ENCODE measurements around the gene AKTIP. TPM values are rescaled to one million over a fixed set of nuclear protein-coding genes. Genes with fewer than 3 reads are reported as not detected.

The AKTIP gene
- total RNA-seq, 1 experiment from 2014 or later: 23.5 TPM

GRCh38 chr16:53465606-53466280 is 37.3 kb downstream of the AKTIP start:
- Histone ChIP-seq H3K27ac (ENCODE audit: low read depth, low read length) (no peak overlapping the region), H3K9ac (ENCODE audit: low read length) (no peak overlapping the region), H2AFZ (ENCODE audit: low read depth, low read length, poor library complexity, severe bottlenecking) (no peak overlapping the region), H3K9me3 (ENCODE audit: control insufficient read depth in 1 of 2, insufficient read depth in 1 of 2, low read depth in 1 of 2, low read length in 2 of 2) (no peaks in the 10 kb centered on the region), H3K4me2 (ENCODE audit: low read length) (no peak overlapping the region), H4K20me1 (ENCODE audit: insufficient read depth) (no peaks in the 10 kb centered on the region), H3K4me1 (ENCODE audit: control insufficient read depth in 1 of 2, insufficient read depth in 2 of 2, low read length in 2 of 2) (peaks cover 5 to 9% of the 10 kb centered on the region in 2 experiments; a peak in 3 of 4 replicates), H3K9me2 (ENCODE audit: insufficient read depth) (no peaks in the 10 kb centered on the region), H3K4me3 (replicated peaks in 1 of 2; ENCODE audit: low read depth in 1 of 2, low read length in 2 of 2) (no peak overlapping the region), H3K79me2 (ENCODE audit: insufficient read depth, low read length) (no peaks in the 10 kb centered on the region), H3K36me3 (ENCODE audit: control insufficient read depth in 1 of 2, insufficient read depth in 2 of 2, low read length in 2 of 2) (peaks cover 0 to 9% of the 10 kb centered on the region in 2 experiments; a peak in 2 of 4 replicates), H3K27me3 (ENCODE audit: insufficient read depth, low read length) (no peaks in the 10 kb centered on the region)
- TF ChIP-seq TCF7L2 (IDR thresholded peaks at IDR 0.05; ENCODE audit: borderline replicate concordance, extremely low read depth, insufficient read depth, insufficient read length) (no peak), REST (IDR thresholded peaks at IDR 0.05; ENCODE audit: low read depth) (no peak), EGR1 (IDR thresholded peaks at IDR 0.05; ENCODE audit: low read depth) (no peak), POLR2A (IDR thresholded peaks at IDR 0.05; ENCODE audit: borderline replicate concordance, extremely low read depth, insufficient read depth, insufficient read length) (no peak), YY1 (IDR thresholded peaks at IDR 0.05; ENCODE audit: extremely low read depth, insufficient replicate concordance, low read depth, low read length) (no peak), SIN3A (IDR thresholded peaks at IDR 0.05; ENCODE audit: low read depth) (no peak), EZH2 (IDR thresholded peaks at IDR 0.05) (no peak), ZNF274 (IDR thresholded peaks at IDR 0.05; ENCODE audit: low read depth, low read length) (no peak), EZH2phosphoT487 (IDR thresholded peaks at IDR 0.05; ENCODE audit: borderline replicate concordance) (no peak), JUND (IDR thresholded peaks at IDR 0.05) (no peak), MAX (IDR thresholded peaks at IDR 0.05) (no peak), POLR2AphosphoS5 (IDR thresholded peaks at IDR 0.05; ENCODE audit: low read depth, low read length) (no peak), ZBTB33 (IDR thresholded peaks at IDR 0.05; ENCODE audit: extremely low read depth, insufficient replicate concordance, low read length) (no peak), CBX3 (IDR thresholded peaks at IDR 0.05; ENCODE audit: low read depth) (no peak), RAD21 (IDR thresholded peaks at IDR 0.05; ENCODE audit: low read depth) (no peak)
- BruUV-seq (replicated peaks): no TSS peak
- intact Hi-C loops (cut with micrococcal nuclease): no loop called here
- DNase-seq (ENCODE audit: low read depth, low spot score) (peak; percentile 3), ATAC-seq (no peak)
- CTCF ChIA-PET: no interaction called here
- POLR2A ChIA-PET: no interaction called here
- RAD21 ChIA-PET (ENCODE audit: low non-redundant PET in 1 of 2, low total read pairs in 2 of 2, uncharacterized antibody in 2 of 2, unreplicated experiment in 2 of 2): no interaction called here
